Measurements from ENCODE around the gene CYP2C9.

GRCh38 chr10:94991243-94991888 is 52.9 kb downstream of the CYP2C9 start:
- TF ChIP-seq CTCF (IDR thresholded peaks at IDR 0.05) (no peak), POLR2A (IDR thresholded peaks at IDR 0.05; ENCODE audit: low read depth) (no peak), POLR2AphosphoS5 (IDR thresholded peaks at IDR 0.05) (no peak), EP300 (IDR thresholded peaks at IDR 0.05) (no peak)
